K562 (cell line): ENCODE results near the gene PRDM4. TPM values are rescaled to one million over a fixed set of nuclear protein-coding genes. Genes with fewer than 3 reads are reported as not detected.

ENCODE experiments used
- ATAC-seq: fragments of 200-7000 bp; cut with Tn5 transposase; 3 replicates; pipeline ENCODE4 v1.9.1; 2020; ENCODE audit warnings: moderate library complexity
- BruUV-seq: library from RNA; stranded (reverse); fragments of 400-500 nt; replicated peaks from 2 replicates; lab custom pipeline; 2021; lab: Mats Ljungman, UMichigan
- CTCF ChIA-PET: fragments of 300-600 bp; formaldehyde crosslinking; extraction: SDS; loops from one replicate; lab custom pipeline; 2021; ENCODE audit warnings: low intra/inter-chr PET ratio; lab: Yijun Ruan, JAX
- POLR2A ChIA-PET: fragments of 300-600, 350-650 bp; sonication (Branson Sonifier 250); formaldehyde crosslinking; extraction: SDS; loops from one replicate; lab custom pipeline; 2021; ENCODE audit warnings: antibody characterized with exemption, inconsistent platforms; lab: Yijun Ruan, JAX
- DNase-seq, 4 experiments: peaks; one replicate each; pipeline versions ENCODE4 v3.0.0 to v3.0.0-alpha.2; 2011 to 2018; ENCODE audit warnings: low spot score in 3 of 4, mixed read lengths in 3 of 4; ENCODE audit errors: extremely low read depth in 1 of 4
- FAIRE-seq: peaks from 2 replicates; lab custom pipeline; 2011; peaks lifted over from hg19 to GRCh38; lab: Jason Lieb, UNC
- H2AFZ ChIP-seq: 2 replicates; pipeline ENCODE4 v1.6.0; 2011; ENCODE audit warnings: low read depth, low read length, control low read depth, inconsistent platforms
- H3K27ac ChIP-seq: fragments of 200-600 bp; 3 replicates; pipeline ENCODE4 v1.8.0; 2011; ENCODE audit warnings: low read depth, mild to moderate bottlenecking, control low read depth, inconsistent platforms, low read length, moderate library complexity, mixed read lengths; ENCODE audit errors: extremely low read depth
- H3K27me3 ChIP-seq, 2 experiments: fragments of 300-600 bp in 1 of 2; 2 replicates in 1 of 2; 3 replicates in 1 of 2; pipeline versions ENCODE4 v1.6.0 to v1.8.0; 2011; ENCODE audit warnings: inconsistent platforms in 2 of 2, low read length in 2 of 2, mild to moderate bottlenecking in 1 of 2, mixed read lengths in 1 of 2, moderate library complexity in 1 of 2; ENCODE audit not compliant: control insufficient read depth in 2 of 2, insufficient read depth in 2 of 2
- H3K36me3 ChIP-seq: fragments of 300-600 bp; 3 replicates; pipeline ENCODE4 v1.8.0; 2011; ENCODE audit warnings: mild to moderate bottlenecking, low read length, inconsistent platforms; ENCODE audit not compliant: control insufficient read depth, insufficient read depth
- H3K4me1 ChIP-seq, 2 experiments: fragments of 200-600 bp in 1 of 2; replicated peaks in 1 of 2; 2 replicates in 1 of 2; 3 replicates in 1 of 2; pipeline versions ENCODE4 v1.5.1 to v1.8.0; 2011; ENCODE audit warnings: inconsistent platforms in 2 of 2, low read length in 2 of 2, mild to moderate bottlenecking in 1 of 2, mixed read lengths in 1 of 2, moderate library complexity in 1 of 2; ENCODE audit not compliant: control insufficient read depth in 2 of 2, insufficient read depth in 2 of 2
- H3K4me2 ChIP-seq: 2 replicates; pipeline ENCODE4 v1.6.1; 2011; ENCODE audit warnings: low read length, control low read depth, inconsistent platforms, mixed read lengths; ENCODE audit not compliant: insufficient read depth
- H3K4me3 ChIP-seq: fragments of 200-600 bp; sonication (generic), shearing (Covaris generic); 2 replicates; pipeline ENCODE4 v1.5.1; 2016; ENCODE audit warnings: control low read depth, inconsistent platforms
- H3K79me2 ChIP-seq: fragments of 200-600 bp; 3 replicates; pipeline ENCODE4 v1.8.0; 2011; ENCODE audit warnings: low read length, inconsistent platforms; ENCODE audit not compliant: control insufficient read depth, insufficient read depth
- H3K9ac ChIP-seq, 2 experiments: 2 replicates each; pipeline versions ENCODE4 v1.6.0 to v1.6.1; 2011; ENCODE audit warnings: low read depth in 2 of 2, low read length in 2 of 2, control low read depth in 1 of 2, inconsistent platforms in 1 of 2, mild to moderate bottlenecking in 1 of 2, mixed read lengths in 1 of 2; ENCODE audit not compliant: insufficient read depth in 1 of 2
- H3K9me1 ChIP-seq: one replicate; pipeline ENCODE4 v1.6.0; 2011; ENCODE audit warnings: inconsistent platforms, mild to moderate bottlenecking, low read length, moderate library complexity; ENCODE audit not compliant: control insufficient read depth, insufficient read depth
- H3K9me3 ChIP-seq: replicated peaks from 2 replicates; pipeline ENCODE4 v1.5.1; 2011; ENCODE audit warnings: low read depth, low read length, inconsistent platforms; ENCODE audit not compliant: control insufficient read depth, insufficient read depth
- H4K20me1 ChIP-seq: replicated peaks from 2 replicates; pipeline ENCODE4 v1.6.1; 2011; ENCODE audit warnings: low read length, inconsistent platforms, mixed read lengths; ENCODE audit not compliant: control insufficient read depth, insufficient read depth
- ARID1B ChIP-seq: fragments of 450-650 bp; IDR thresholded peaks from 2 replicates; pipeline ENCODE4 v1.6.1; 2016; ENCODE audit warnings: antibody characterized with exemption, mild to moderate bottlenecking, inconsistent platforms
- HNRNPL ChIP-seq: fragments of 200-400 bp; formaldehyde crosslinking; IDR thresholded peaks from 2 replicates; pipeline ENCODE4 v1.6.1; 2017; ENCODE audit warnings: low read depth, mild to moderate bottlenecking, low read length
- KDM5B ChIP-seq: fragments of 200-600 bp; sonication (generic); IDR thresholded peaks from 2 replicates; pipeline ENCODE4 v1.6.1; 2012; ENCODE audit warnings: low read depth, mild to moderate bottlenecking, moderate library complexity, low read length, control low read depth, inconsistent platforms; ENCODE audit not compliant: insufficient replicate concordance
- NUFIP1 ChIP-seq: fragments of 450-650 bp; IDR thresholded peaks from 2 replicates; pipeline ENCODE4 v1.6.1; 2018; ENCODE audit not compliant: partially characterized antibody
- POU5F1 ChIP-seq: fragments of 150-350 bp; IDR thresholded peaks from 2 replicates; pipeline ENCODE4 v1.6.1; 2014; ENCODE audit warnings: borderline replicate concordance, low read length, low read depth, mild to moderate bottlenecking; ENCODE audit not compliant: partially characterized antibody
- ZNF57 ChIP-seq: fragments of 450-650 bp; formaldehyde crosslinking; IDR thresholded peaks from 2 replicates; pipeline ENCODE4 v1.4.0; 2020; ENCODE audit warnings: mild to moderate bottlenecking, moderate library complexity
- WGBS: fragments of 100-300 bp; shearing (Covaris generic); methylation state at CpG from one replicate; pipeline ENCODE4 v1.1.6; 2016; ENCODE audit warnings: low coverage, mixed read lengths; ENCODE audit not compliant: insufficient coverage; ENCODE audit errors: missing lambda C conversion rate; 5-methylcytosine and 5-hydroxymethylcytosine counted together
- in situ Hi-C: fragments of 300-500 bp; cut with MboI; formaldehyde crosslinking; loops from 4 replicates; pipeline ENCODE4 v1.15.0; 2018; ENCODE audit warnings: inconsistent platforms, mixed read lengths
- intact Hi-C: fragments of 100-400 bp; cut with micrococcal nuclease; formaldehyde crosslinking; loops from 2 replicates; pipeline ENCODE4 v1.14.2; 2022
- polyA plus RNA-seq, 8 experiments: library from polyadenylated mRNA; depleted of rRNA in 4 of 8; stranded (reverse) in 5 of 8; unstranded in 3 of 8; fragments of >200 nt; fragmentation: Nextera tagmentation in 2 of 8; fragmentation: Illumina TruSeq in 1 of 8; extraction: Ambion mirVana in 2 of 8; extraction: Trizol in 1 of 8; gene quantifications; 2 replicates each; pipeline versions ENCODE4 v1.2.1 to v1.2.3, GENCODE V29; 2011 to 2014; ENCODE audit warnings: inconsistent platforms in 1 of 8, missing spikeins in 1 of 8
- total RNA-seq, 7 experiments: library from RNA; depleted of rRNA in 6 of 7; stranded (reverse); fragments of >200 nt in 6 of 7; fragmentation: Illumina TruSeq in 2 of 7; extraction: Trizol in 2 of 7; gene quantifications; 2 replicates each; pipeline versions ENCODE4 v1.2.1 to v1.2.3, GENCODE V29; 2011 to 2021; ENCODE audit warnings: low replicate concordance in 1 of 7
- TF ChIP-seq, protein P1 (sequence below): sonication (generic); IDR thresholded peaks from 2 replicates; pipeline ENCODE4 v1.6.1; 2016
- TF ChIP-seq, protein P2 (sequence below): fragments of 150-350 bp; conservative IDR thresholded peaks from 2 replicates; pipeline ENCODE4 v1.6.1; 2014; ENCODE audit warnings: low read length

PRDM4 gene
- total and polyA plus RNA-seq, 9 of the 15 experiments (the other 6 are each of a cell fraction or from before 2014, with no cell fraction given): 5.9 to 26.0 (median 20.0) TPM

DNA sequence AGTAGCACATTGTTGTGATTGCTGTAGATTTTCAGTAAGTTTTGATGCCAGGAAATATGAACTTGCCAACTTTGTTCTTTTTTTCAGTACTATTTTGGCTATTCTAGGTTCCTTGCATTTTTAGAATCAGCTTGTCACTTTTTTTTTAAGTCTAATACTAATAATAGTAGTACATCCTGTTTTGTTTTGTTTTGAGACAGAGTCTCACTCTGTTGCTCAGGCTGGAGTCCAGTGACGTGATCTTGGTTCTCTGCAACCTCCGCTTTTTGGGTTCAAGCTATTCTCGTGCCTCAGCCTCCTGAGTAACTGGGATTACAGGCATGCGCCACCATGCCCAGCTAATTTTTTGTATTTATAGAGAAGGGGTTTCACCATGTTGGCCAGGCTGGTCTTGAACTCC lies 58.8 kb downstream of the PRDM4 start:
- Histone ChIP-seq H2AFZ (no peak overlapping the region), H3K79me2 (no peaks in the 10 kb centered on the region), H3K9me1 (no peaks in the 10 kb centered on the region), H4K20me1 (no peaks in the 10 kb centered on the region), H3K9me3 (no peaks in the 10 kb centered on the region), H3K27me3 (no peaks in the 10 kb centered on the region), H3K4me3 (no peak overlapping the region), H3K4me1 (no peaks in the 10 kb centered on the region), H3K36me3 (peaks cover 85% of the 10 kb centered on the region), H3K27ac (no peak overlapping the region), H3K4me2 (no peak overlapping the region), H3K9ac (no peak overlapping the region)
- POLR2A ChIA-PET: interaction anchor here (1.2 kb wide), 1 partner anchor 13 kb away, joined by 3 read pairs; no protein-coding TSS in a partner anchor
- WGBS: 95% methylated on average over 4 of the region's 4 CpGs
- in situ Hi-C loops: no loop called here
- CTCF ChIA-PET: no interaction called here
- BruUV-seq: no TSS peak
- ATAC-seq: no peak
- intact Hi-C loops: no loop called here
- TF ChIP-seq, protein P1, sequence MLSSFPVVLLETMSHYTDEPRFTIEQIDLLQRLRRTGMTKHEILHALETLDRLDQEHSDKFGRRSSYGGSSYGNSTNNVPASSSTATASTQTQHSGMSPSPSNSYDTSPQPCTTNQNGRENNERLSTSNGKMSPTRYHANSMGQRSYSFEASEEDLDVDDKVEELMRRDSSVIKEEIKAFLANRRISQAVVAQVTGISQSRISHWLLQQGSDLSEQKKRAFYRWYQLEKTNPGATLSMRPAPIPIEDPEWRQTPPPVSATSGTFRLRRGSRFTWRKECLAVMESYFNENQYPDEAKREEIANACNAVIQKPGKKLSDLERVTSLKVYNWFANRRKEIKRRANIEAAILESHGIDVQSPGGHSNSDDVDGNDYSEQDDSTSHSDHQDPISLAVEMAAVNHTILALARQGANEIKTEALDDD: no peak
- no peak for TF ChIP-seq NUFIP1
- TF ChIP-seq POU5F1: no peak
- TF ChIP-seq, protein P2, sequence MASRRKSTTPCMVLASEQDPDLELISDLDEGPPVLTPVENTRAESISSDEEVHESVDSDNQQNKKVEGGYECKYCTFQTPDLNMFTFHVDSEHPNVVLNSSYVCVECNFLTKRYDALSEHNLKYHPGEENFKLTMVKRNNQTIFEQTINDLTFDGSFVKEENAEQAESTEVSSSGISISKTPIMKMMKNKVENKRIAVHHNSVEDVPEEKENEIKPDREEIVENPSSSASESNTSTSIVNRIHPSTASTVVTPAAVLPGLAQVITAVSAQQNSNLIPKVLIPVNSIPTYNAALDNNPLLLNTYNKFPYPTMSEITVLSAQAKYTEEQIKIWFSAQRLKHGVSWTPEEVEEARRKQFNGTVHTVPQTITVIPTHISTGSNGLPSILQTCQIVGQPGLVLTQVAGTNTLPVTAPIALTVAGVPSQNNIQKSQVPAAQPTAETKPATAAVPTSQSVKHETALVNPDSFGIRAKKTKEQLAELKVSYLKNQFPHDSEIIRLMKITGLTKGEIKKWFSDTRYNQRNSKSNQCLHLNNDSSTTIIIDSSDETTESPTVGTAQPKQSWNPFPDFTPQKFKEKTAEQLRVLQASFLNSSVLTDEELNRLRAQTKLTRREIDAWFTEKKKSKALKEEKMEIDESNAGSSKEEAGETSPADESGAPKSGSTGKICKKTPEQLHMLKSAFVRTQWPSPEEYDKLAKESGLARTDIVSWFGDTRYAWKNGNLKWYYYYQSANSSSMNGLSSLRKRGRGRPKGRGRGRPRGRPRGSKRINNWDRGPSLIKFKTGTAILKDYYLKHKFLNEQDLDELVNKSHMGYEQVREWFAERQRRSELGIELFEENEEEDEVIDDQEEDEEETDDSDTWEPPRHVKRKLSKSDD: no peak
- TF ChIP-seq KDM5B: no peak
- TF ChIP-seq ARID1B: no peak
- TF ChIP-seq ZNF57: no peak
- TF ChIP-seq HNRNPL: no peak
- DNase-seq: no peak
- FAIRE-seq: no peak
